SK-N-MC (cell line): ENCODE data around the gene PRKCB.

Experiments
- DNase-seq: peaks from one replicate; pipeline ENCODE4 v3.0.0-alpha.2; 2011; ENCODE audit warnings: low read depth, low spot score
- H3K27ac ChIP-seq: fragments of 200-600 bp; sonication (generic); 2 replicates; pipeline ENCODE4 v1.5.1; 2016; ENCODE audit warnings: mixed run types
- H3K36me3 ChIP-seq: fragments of 200-600 bp; sonication (generic); 2 replicates; pipeline ENCODE4 v1.6.1; 2017; ENCODE audit warnings: antibody characterized with exemption, low read length, mixed read lengths; ENCODE audit not compliant: insufficient read depth
- H3K4me3 ChIP-seq: fragments of 200-600 bp; sonication (generic); 2 replicates; pipeline ENCODE4 v1.5.1; 2016
- H3K9ac ChIP-seq: fragments of 200-600 bp; sonication (generic); 2 replicates; pipeline ENCODE4 v1.8.0; 2017; ENCODE audit warnings: mixed run types, mixed read lengths; ENCODE audit not compliant: insufficient read length
- H3K9me3 ChIP-seq: fragments of 200-600 bp; sonication (generic); 2 replicates; pipeline ENCODE4 v1.6.1; 2017; ENCODE audit warnings: low read depth, mild to moderate bottlenecking, antibody characterized with exemption, low read length, moderate library complexity, mixed read lengths
- EZH2 ChIP-seq: fragments of 200-600 bp; sonication (generic); IDR thresholded peaks from one replicate; pipeline ENCODE4 v1.6.1; 2017; ENCODE audit warnings: antibody characterized with exemption
- FOXP2 ChIP-seq: optimal IDR thresholded peaks from 2 replicates; pipeline ENCODE3; 2011; ENCODE audit warnings: mild to moderate bottlenecking, moderate library complexity; ENCODE audit not compliant: insufficient read depth; ENCODE audit errors: extremely low read length, control extremely low read depth
- POLR2AphosphoS5 ChIP-seq: IDR thresholded peaks from 2 replicates; pipeline ENCODE4 v1.6.1; 2012; ENCODE audit warnings: mild to moderate bottlenecking, low read depth, low read length, borderline replicate concordance

Gene PRKCB

DNA sequence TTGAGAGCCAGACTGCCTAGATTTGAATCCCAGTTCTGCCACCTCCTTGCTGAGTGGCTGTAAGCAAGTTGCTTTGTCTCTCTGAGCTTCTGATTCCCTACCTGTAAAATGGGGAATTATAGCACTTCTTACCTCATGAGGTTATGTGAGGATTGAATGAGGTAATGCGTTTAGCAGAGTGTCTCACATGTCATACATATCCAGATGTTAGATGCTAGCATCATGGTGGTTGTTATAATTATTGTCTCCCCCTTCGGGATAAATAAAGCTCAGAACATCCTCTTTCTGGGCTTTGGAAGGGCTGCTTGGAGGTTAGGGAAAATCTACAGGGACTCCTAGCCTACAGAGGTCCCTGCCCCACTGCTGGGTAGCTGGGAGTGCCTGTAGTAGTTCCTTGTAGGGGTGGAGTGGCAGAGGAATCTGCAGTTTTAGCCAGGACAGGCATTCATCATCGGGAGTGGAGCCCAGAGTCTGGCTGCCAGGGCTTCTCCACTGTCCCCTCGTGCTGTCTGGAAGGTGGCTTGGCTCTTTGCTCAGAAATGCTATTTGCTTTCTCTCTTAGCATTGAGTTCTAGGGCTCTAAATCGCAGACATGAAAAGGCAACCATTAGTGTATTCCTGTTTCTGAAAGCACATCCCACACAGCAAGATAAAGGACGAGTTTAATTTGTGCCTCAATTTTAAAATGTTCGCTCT, 282.5 kb downstream of the PRKCB start:
- Histone ChIP-seq H3K9me3 (no peaks in the 10 kb centered on the region), H3K9ac (no peak overlapping the region), H3K27ac (no peak overlapping the region), H3K4me3 (no peak overlapping the region), H3K36me3 (peaks cover 3% of the 10 kb centered on the region; the same call in 1 of the 2 replicates)
- TF ChIP-seq EZH2 (no peak), POLR2AphosphoS5 (no peak), FOXP2 (no peak)
- DNase-seq = no peak

- no peak for TF ChIP-seq FOXP2
- TF ChIP-seq EZH2 = no peak
- TF ChIP-seq POLR2AphosphoS5 = no peak
- Histone ChIP-seq H3K4me3 (no peak overlapping the region), H3K9me3 (no peaks in the 10 kb centered on the region), H3K36me3 (peaks cover 19% of the 10 kb centered on the region), H3K9ac (no peak overlapping the region), H3K27ac (no peak overlapping the region)
- DNase-seq = no peak
Measured at GRCh38 chr16:24119807-24120206, 284.0 kb downstream of the PRKCB start.

DNA sequence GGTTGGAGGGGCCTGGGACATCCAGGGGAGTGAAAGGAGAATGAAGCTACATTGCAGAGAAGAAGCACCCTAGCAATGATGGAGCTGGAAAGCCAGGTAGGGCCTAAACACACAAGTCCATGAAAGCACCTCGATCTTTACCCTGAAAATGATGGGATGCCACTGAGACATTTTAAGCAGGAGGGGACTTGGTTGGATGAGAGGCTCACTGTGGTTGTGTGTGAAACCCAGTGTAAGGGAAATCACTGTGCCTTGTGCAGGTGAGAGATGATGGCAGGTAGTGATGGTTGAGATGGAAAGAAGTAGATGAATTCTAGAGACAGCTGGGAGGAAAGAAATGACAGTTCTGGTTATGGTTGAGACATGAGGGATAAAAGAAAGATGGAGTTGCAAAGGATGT, 287.5 kb downstream of the PRKCB start:
- no peak overlapping the region for H3K27ac ChIP-seq
- H3K36me3 ChIP-seq = peaks cover 39% of the 10 kb centered on the region
- H3K9ac ChIP-seq = no peak overlapping the region
- no peak overlapping the region for H3K4me3 ChIP-seq
- TF ChIP-seq FOXP2 = no peak
- TF ChIP-seq EZH2 = no peak
- no peak for TF ChIP-seq POLR2AphosphoS5
- no peaks in the 10 kb centered on the region for H3K9me3 ChIP-seq
- DNase-seq = no peak

DNA sequence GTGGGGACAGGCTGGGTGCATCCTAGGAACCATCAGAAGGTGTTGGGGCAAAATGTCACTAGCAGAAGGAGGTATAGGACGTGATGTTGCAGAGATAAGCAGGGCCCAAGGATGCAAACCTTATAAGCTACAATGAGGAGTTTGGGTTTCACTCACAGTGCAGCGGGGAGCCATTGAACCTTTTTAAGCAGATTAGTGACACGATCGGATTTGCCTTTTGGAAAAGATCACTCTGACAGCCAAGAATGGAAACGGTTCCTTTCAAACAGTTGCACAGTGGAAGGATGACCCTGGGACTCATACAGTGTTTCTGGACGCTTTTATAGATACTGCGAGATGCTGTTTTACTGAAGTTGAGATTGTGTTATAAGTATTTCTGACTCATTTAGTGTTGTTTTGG, 288.5 kb downstream of the PRKCB start:
- Histone ChIP-seq H3K27ac (no peak overlapping the region), H3K36me3 (peaks cover 39% of the 10 kb centered on the region), H3K9ac (no peak overlapping the region), H3K4me3 (no peak overlapping the region), H3K9me3 (no peaks in the 10 kb centered on the region)
- no peak for DNase-seq
- TF ChIP-seq POLR2AphosphoS5 (no peak), EZH2 (no peak), FOXP2 (no peak)

DNA sequence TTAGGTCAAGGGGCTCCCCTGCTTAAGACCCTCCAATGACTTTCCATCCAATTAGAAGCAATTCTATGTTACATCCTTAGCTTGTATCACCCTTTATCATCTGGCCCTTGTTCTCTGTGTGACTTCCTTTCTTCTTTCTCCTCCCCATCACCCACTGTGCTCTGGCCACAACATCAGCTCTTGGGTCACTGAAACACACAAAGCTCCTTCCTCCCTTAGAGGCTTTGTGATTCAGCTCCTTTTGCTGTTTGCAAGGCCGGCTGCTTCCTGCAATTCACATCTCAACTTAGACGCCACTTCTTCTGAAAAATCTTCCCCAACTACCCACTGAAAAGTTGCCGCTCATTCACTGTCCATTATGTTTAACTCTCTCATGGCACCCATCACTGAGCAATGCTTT, 289.4 kb downstream of the PRKCB start:
- DNase-seq = no peak
- no peak for TF ChIP-seq FOXP2
- TF ChIP-seq EZH2 = no peak
- TF ChIP-seq POLR2AphosphoS5 = no peak
- Histone ChIP-seq H3K9ac (no peak overlapping the region), H3K27ac (no peak overlapping the region), H3K4me3 (no peak overlapping the region), H3K36me3 (peaks cover 44% of the 10 kb centered on the region), H3K9me3 (no peaks in the 10 kb centered on the region)

DNA sequence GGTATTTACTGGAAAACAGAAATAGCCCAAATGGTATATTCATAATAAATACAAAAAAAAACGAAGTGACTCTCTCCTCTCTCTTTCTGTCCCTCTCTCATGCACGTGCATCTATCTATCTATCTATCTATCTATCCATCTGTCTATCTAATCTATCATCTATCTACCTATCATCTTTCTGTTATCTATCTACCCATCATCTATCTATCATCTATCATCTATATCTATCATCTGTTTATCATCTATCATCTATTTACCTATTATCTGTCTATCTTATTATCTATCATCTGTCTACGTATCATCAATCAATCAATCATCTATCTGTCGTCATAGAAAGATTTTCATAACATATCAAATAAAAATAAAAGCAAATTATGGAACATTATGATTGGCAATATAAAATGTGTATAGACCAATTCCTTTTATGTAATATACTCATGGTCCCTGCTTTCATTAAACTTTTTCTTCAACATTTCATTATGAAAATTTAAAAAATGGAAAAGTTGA, 293.7 kb downstream of the PRKCB start:
- H3K36me3 ChIP-seq = peaks cover 33% of the 10 kb centered on the region
- no peak overlapping the region for H3K4me3 ChIP-seq
- TF ChIP-seq EZH2 (no peak), POLR2AphosphoS5 (no peak)
- no peak overlapping the region for H3K27ac ChIP-seq
- no peaks in the 10 kb centered on the region for H3K9me3 ChIP-seq
- H3K9ac ChIP-seq = no peak overlapping the region
- no peak for DNase-seq

- no peaks in the 10 kb centered on the region for H3K9me3 ChIP-seq
- no peak overlapping the region for H3K4me3 ChIP-seq
- no peak overlapping the region for H3K27ac ChIP-seq
- peaks cover 22% of the 10 kb centered on the region for H3K36me3 ChIP-seq
- no peak for TF ChIP-seq FOXP2
- no peak for TF ChIP-seq POLR2AphosphoS5
- TF ChIP-seq EZH2 = no peak
- DNase-seq = no peak
- H3K9ac ChIP-seq = no peak overlapping the region
Measured at GRCh38 chr16:24130494-24131085, 294.8 kb downstream of the PRKCB start.

DNA sequence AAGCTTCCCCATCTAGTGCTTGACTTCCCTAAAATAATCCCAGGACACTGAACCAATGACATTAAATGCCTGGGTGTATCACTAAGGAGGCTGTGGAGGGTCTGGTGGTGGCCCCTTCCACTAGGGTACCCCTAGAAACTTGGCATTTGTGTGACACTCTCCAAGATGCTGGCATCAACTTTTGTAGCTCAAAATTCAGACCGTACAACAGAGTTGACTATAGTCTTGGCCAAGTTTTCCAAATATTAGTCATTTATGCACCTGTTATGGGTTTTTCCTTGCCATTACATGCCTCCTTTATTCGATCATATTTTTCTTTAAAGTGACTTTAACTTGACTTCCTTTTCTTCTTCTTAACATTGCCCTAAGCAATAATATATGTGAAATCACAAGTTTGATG, 295.5 kb downstream of the PRKCB start:
- no peak overlapping the region for H3K27ac ChIP-seq

More for the DNA sequence above, 295.5 kb downstream of the PRKCB start:
- TF ChIP-seq FOXP2 (no peak), EZH2 (no peak), POLR2AphosphoS5 (no peak)
- H3K36me3 ChIP-seq = peaks cover 16% of the 10 kb centered on the region
- H3K9ac ChIP-seq = no peak overlapping the region
- H3K4me3 ChIP-seq = no peak overlapping the region
- H3K9me3 ChIP-seq = no peaks in the 10 kb centered on the region
- DNase-seq = no peak
